IPS-18c (cell line): ENCODE results near the gene EMILIN3.
A peak's percentile ranks its signal among the peaks of the same experiment; 100 is the strongest.
"Not testable (repeated sequence)": the region's sequence is repeated elsewhere in the genome, so short reads cannot be mapped to it uniquely, and the experiment has no call there.

ENCODE experiments used
- H3K4me3 ChIP-seq: 2 replicates; pipeline ENCODE4 v1.7.0; 2013; ENCODE audit warnings: low read depth, mild to moderate bottlenecking, low read length, moderate library complexity; ENCODE audit not compliant: insufficient read depth
- H3K9me3 ChIP-seq: one replicate; pipeline ENCODE4 v1.6.1; 2013; ENCODE audit warnings: mild to moderate bottlenecking, low read length, moderate library complexity; ENCODE audit not compliant: control insufficient read depth, insufficient read depth

EMILIN3 gene

GRCh38 chr20:41317546-41318270 is 48.9 kb downstream of the EMILIN3 start, which contains the start of gene ZHX3:
Gene ZHX3 (minus strand): TSS chr20:41317731. CDS start chr20:41204916, 112,815 bp downstream.
- Histone ChIP-seq H3K4me3 (peak within 1 kb of the TSS; percentile 77), H3K9me3 (no peaks in the 10 kb centered on the region)

GRCh38 chr20:41316602-41317545 is 49.7 kb downstream of the EMILIN3 start:
- Histone ChIP-seq H3K4me3 (peak overlapping the region; percentile 77), H3K9me3 (no peaks in the 10 kb centered on the region)

DNA sequence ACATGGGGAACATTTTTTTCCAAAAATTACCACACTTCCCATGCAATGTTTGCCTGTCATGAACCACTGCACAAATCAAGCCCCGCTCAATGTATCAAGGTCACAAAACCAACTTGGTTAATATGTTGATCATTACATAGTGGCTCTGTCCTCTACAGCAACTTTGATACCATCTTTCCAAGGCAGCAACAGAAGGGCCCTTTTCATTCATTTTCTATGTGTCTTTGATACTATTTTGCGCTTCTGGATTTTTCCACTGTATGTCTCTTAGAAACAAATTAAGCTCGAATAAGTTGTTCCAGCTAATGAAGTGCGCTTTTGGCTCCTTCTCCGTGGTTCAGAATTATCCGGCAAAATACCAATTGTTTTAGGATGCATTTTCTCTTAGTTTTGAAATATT is 50.6 kb downstream of the EMILIN3 start:
- no peak overlapping the region for H3K4me3 ChIP-seq
- no peaks in the 10 kb centered on the region for H3K9me3 ChIP-seq

- Histone ChIP-seq H3K4me3 (no peak overlapping the region), H3K9me3 (no peaks in the 10 kb centered on the region)
These were observed 52.2 kb downstream of the EMILIN3 start for GRCh38 chr20:41314386-41314785.

DNA sequence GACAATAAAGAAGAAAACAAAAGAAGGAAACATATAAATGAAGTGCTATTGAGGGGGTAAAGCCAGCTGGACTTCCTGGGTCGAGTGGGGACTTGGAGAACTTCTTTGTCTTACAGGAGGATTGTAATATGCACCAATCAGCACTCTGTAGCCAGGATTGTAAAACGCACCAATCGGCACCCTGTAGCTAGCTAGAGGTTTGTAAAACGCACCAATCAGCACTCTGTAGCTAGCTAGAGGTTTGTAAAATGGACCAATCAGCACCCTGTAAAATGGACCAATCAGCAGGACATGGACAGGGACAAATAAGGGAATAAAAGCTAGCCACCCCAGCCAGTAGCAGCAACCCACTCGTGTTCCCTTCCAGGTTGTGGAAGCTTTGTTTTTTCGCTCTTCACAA is 54.6 kb downstream of the EMILIN3 start:
- not testable (repeated sequence) for H3K9me3 ChIP-seq

More for the DNA sequence above, 54.6 kb downstream of the EMILIN3 start:
- not testable (repeated sequence) for H3K4me3 ChIP-seq
